GM12878 (cell line): ENCODE results near the gene GAGE1.

Experiments
- BHLHE40 ChIP-seq, 2 experiments: fragments of 450-650 bp in 1 of 2; IDR thresholded peaks; 2 replicates each; pipeline ENCODE4 v1.6.1; 2011 to 2017; ENCODE audit warnings: low read depth in 2 of 2, borderline replicate concordance in 1 of 2, improper control_type of control experiment in 1 of 2, low read length in 1 of 2, mild to moderate bottlenecking in 1 of 2
- CREB1 ChIP-seq: IDR thresholded peaks from 2 replicates; pipeline ENCODE4 v1.6.1; 2012; ENCODE audit warnings: low read depth, mild to moderate bottlenecking, inconsistent platforms
- CTCF ChIP-seq, 3 experiments: IDR thresholded peaks in 2 of 3; conservative IDR thresholded peaks in 1 of 3; 2 replicates each; pipeline ENCODE4 v1.5.1; 2011; ENCODE audit warnings: low read depth in 3 of 3, low read length in 3 of 3, mild to moderate bottlenecking in 3 of 3, control low read depth in 2 of 3, moderate library complexity in 2 of 3, inconsistent platforms in 1 of 3, mixed read lengths in 1 of 3; ENCODE audit not compliant: control insufficient read depth in 2 of 3, insufficient read depth in 1 of 3; ENCODE audit errors: extremely low read depth in 1 of 3
- E2F8 ChIP-seq: fragments of 450-650 bp; IDR thresholded peaks from 2 replicates; pipeline ENCODE4 v1.6.1; 2018; ENCODE audit warnings: mild to moderate bottlenecking, low read depth, moderate library complexity; ENCODE audit not compliant: partially characterized antibody
- JUNB ChIP-seq: IDR thresholded peaks from 2 replicates; pipeline ENCODE4 v1.6.1; 2016; ENCODE audit warnings: antibody characterized with exemption, mild to moderate bottlenecking
- NBN ChIP-seq: fragments of 450-650 bp; IDR thresholded peaks from 2 replicates; pipeline ENCODE4 v1.6.1; 2016
- POLR2A ChIP-seq: IDR thresholded peaks from 2 replicates; pipeline ENCODE4 v1.6.1; 2011; ENCODE audit warnings: low read depth, mild to moderate bottlenecking, low read length
- TCF3 ChIP-seq: IDR thresholded peaks from 2 replicates; pipeline ENCODE4 v1.6.1; 2012; ENCODE audit warnings: low read depth, mild to moderate bottlenecking, low read length, borderline replicate concordance; ENCODE audit not compliant: insufficient read depth
- YY1 ChIP-seq: IDR thresholded peaks from 2 replicates; pipeline ENCODE4 v1.6.1; 2011; ENCODE audit warnings: low read depth, mild to moderate bottlenecking, low read length
- ZNF274 ChIP-seq: IDR thresholded peaks from one replicate; pipeline ENCODE4 v1.8.0; 2011; ENCODE audit not compliant: insufficient read length, insufficient read depth
- ZZZ3 ChIP-seq: IDR thresholded peaks from 2 replicates; pipeline ENCODE4 v1.6.1; 2011; ENCODE audit warnings: low read depth; ENCODE audit not compliant: control insufficient read depth, insufficient read length
- TF ChIP-seq, protein P1 (sequence below): IDR thresholded peaks from 2 replicates; pipeline ENCODE4 v1.6.1; 2012; ENCODE audit warnings: improper control_type of control experiment, low read depth, low read length; ENCODE audit not compliant: insufficient replicate concordance
- TF ChIP-seq, protein P2 (sequence below): IDR thresholded peaks from 2 replicates; pipeline ENCODE4 v1.6.1; 2012; ENCODE audit warnings: mild to moderate bottlenecking, low read depth, low read length

DNA sequence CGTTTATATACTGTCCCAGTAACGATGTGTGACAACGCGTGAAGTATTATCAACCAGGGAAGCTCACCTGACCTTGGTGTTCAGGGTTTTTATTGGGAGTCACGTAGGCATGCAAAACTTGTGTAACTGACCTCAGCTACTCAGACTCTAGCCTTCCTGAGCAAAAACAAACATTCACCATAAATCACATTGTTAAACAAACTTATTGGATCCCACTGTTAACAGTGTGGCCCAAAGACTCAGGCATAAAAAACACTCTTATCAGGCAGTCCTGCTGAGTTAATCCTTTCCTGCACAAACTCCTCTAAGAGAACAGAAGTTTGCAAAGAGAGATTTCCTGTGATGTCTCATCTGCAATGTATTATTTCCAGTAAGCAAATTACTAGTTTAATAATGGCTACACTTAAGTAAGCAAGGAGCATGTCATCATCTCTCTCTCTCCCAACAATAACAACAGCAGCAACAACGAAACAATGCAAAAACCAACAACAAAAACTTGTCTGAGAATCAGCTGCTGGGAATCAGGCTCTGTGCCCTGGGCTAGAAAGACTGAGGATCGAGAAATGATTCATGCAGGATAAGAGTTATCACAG is 12.0 kb downstream of the GAGE1 start:
- TF ChIP-seq CTCF (IDR thresholded peaks at IDR 0.05 in 2 of 3, conservative IDR thresholded peaks at IDR 0.05 in 1 of 3; ENCODE audit: control insufficient read depth in 2 of 3, extremely low read depth in 1 of 3, insufficient read depth in 1 of 3, low read depth in 3 of 3, low read length in 3 of 3) (no peak), NBN (no peak), TCF3 (no peak), JUNB (no peak), E2F8 (no peak), YY1 (no peak), ZZZ3 (no peak), ZNF274 (no peak), POLR2A (no peak), CREB1 (no peak), BHLHE40 (IDR thresholded peaks at IDR 0.05; ENCODE audit: borderline replicate concordance in 1 of 2, low read depth in 2 of 2, low read length in 1 of 2) (no peak)
- TF ChIP-seq, protein P1, sequence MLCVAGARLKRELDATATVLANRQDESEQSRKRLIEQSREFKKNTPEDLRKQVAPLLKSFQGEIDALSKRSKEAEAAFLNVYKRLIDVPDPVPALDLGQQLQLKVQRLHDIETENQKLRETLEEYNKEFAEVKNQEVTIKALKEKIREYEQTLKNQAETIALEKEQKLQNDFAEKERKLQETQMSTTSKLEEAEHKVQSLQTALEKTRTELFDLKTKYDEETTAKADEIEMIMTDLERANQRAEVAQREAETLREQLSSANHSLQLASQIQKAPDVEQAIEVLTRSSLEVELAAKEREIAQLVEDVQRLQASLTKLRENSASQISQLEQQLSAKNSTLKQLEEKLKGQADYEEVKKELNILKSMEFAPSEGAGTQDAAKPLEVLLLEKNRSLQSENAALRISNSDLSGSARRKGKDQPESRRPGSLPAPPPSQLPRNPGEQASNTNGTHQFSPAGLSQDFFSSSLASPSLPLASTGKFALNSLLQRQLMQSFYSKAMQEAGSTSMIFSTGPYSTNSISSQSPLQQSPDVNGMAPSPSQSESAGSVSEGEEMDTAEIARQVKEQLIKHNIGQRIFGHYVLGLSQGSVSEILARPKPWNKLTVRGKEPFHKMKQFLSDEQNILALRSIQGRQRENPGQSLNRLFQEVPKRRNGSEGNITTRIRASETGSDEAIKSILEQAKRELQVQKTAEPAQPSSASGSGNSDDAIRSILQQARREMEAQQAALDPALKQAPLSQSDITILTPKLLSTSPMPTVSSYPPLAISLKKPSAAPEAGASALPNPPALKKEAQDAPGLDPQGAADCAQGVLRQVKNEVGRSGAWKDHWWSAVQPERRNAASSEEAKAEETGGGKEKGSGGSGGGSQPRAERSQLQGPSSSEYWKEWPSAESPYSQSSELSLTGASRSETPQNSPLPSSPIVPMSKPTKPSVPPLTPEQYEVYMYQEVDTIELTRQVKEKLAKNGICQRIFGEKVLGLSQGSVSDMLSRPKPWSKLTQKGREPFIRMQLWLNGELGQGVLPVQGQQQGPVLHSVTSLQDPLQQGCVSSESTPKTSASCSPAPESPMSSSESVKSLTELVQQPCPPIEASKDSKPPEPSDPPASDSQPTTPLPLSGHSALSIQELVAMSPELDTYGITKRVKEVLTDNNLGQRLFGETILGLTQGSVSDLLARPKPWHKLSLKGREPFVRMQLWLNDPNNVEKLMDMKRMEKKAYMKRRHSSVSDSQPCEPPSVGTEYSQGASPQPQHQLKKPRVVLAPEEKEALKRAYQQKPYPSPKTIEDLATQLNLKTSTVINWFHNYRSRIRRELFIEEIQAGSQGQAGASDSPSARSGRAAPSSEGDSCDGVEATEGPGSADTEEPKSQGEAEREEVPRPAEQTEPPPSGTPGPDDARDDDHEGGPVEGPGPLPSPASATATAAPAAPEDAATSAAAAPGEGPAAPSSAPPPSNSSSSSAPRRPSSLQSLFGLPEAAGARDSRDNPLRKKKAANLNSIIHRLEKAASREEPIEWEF, result no peak
- TF ChIP-seq, protein P2, sequence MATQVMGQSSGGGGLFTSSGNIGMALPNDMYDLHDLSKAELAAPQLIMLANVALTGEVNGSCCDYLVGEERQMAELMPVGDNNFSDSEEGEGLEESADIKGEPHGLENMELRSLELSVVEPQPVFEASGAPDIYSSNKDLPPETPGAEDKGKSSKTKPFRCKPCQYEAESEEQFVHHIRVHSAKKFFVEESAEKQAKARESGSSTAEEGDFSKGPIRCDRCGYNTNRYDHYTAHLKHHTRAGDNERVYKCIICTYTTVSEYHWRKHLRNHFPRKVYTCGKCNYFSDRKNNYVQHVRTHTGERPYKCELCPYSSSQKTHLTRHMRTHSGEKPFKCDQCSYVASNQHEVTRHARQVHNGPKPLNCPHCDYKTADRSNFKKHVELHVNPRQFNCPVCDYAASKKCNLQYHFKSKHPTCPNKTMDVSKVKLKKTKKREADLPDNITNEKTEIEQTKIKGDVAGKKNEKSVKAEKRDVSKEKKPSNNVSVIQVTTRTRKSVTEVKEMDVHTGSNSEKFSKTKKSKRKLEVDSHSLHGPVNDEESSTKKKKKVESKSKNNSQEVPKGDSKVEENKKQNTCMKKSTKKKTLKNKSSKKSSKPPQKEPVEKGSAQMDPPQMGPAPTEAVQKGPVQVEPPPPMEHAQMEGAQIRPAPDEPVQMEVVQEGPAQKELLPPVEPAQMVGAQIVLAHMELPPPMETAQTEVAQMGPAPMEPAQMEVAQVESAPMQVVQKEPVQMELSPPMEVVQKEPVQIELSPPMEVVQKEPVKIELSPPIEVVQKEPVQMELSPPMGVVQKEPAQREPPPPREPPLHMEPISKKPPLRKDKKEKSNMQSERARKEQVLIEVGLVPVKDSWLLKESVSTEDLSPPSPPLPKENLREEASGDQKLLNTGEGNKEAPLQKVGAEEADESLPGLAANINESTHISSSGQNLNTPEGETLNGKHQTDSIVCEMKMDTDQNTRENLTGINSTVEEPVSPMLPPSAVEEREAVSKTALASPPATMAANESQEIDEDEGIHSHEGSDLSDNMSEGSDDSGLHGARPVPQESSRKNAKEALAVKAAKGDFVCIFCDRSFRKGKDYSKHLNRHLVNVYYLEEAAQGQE, result no peak
